GM12878 (cell line): ENCODE results near the gene ANKS1A. TPM values are rescaled to one million over a fixed set of nuclear protein-coding genes. Genes with fewer than 3 reads are reported as not detected.

Experiments used
- CREB1 ChIP-seq: IDR thresholded peaks from 2 replicates; pipeline ENCODE4 v1.6.1; 2012; ENCODE audit warnings: low read depth, mild to moderate bottlenecking, inconsistent platforms
- FOS ChIP-seq: IDR thresholded peaks from 3 replicates; pipeline ENCODE4 v1.6.1; 2011; ENCODE audit warnings: borderline replicate concordance; ENCODE audit not compliant: insufficient read length; ENCODE audit errors: extremely low read depth
- IKZF1 ChIP-seq: fragments of 450-650 bp; conservative IDR thresholded peaks from 2 replicates; pipeline ENCODE4 v1.6.1; 2017; ENCODE audit warnings: antibody characterized with exemption, mild to moderate bottlenecking
- JUND ChIP-seq: IDR thresholded peaks from 2 replicates; pipeline ENCODE4 v1.6.1; 2012; ENCODE audit warnings: low read depth, mild to moderate bottlenecking, low read length, improper control_type of control experiment, moderate library complexity
- MTA2 ChIP-seq: fragments of 450-650 bp; IDR thresholded peaks from 2 replicates; pipeline ENCODE4 v1.6.1; 2016; ENCODE audit warnings: low read depth, mild to moderate bottlenecking, moderate library complexity
- PAX5 ChIP-seq: IDR thresholded peaks from 2 replicates; pipeline ENCODE4 v1.6.1; 2011; ENCODE audit warnings: low read depth, low read length, borderline replicate concordance
- RELA ChIP-seq: fragments of 450-650 bp; IDR thresholded peaks from 2 replicates; pipeline ENCODE4 v1.8.0; 2014; ENCODE audit warnings: borderline replicate concordance; ENCODE audit not compliant: partially characterized antibody
- TCF12 ChIP-seq: IDR thresholded peaks from 2 replicates; pipeline ENCODE4 v1.6.1; 2011; ENCODE audit warnings: low read depth, mild to moderate bottlenecking, low read length
- ZBED1 ChIP-seq: IDR thresholded peaks from 2 replicates; pipeline ENCODE4 v1.6.1; 2016; ENCODE audit warnings: borderline replicate concordance
- ZNF24 ChIP-seq: fragments of 450-650 bp; IDR thresholded peaks from 2 replicates; pipeline ENCODE4 v1.6.1; 2017; ENCODE audit warnings: antibody characterized with exemption, mild to moderate bottlenecking
- ZNF274 ChIP-seq: IDR thresholded peaks from one replicate; pipeline ENCODE4 v1.8.0; 2011; ENCODE audit not compliant: insufficient read length, insufficient read depth
- polyA plus RNA-seq, 11 experiments: library from polyadenylated mRNA; depleted of rRNA in 4 of 11; unstranded in 6 of 11; stranded (reverse) in 5 of 11; fragments of >200 nt; fragmentation: Nextera tagmentation in 4 of 11; fragmentation: Illumina TruSeq in 1 of 11; extraction: Ambion mirVana in 4 of 11; extraction: Trizol in 1 of 11; gene quantifications; 1 replicate in 1 of 11; 2 replicates in 10 of 11; pipeline versions ENCODE4 v1.2.1 to v1.2.3, GENCODE V29; 2011 to 2016; ENCODE audit warnings: inconsistent platforms in 2 of 11, missing spikeins in 2 of 11, low read depth in 1 of 11
- total RNA-seq, 4 experiments: library from RNA; depleted of rRNA in 3 of 4; stranded (reverse); fragments of >200 nt in 3 of 4; fragmentation: Illumina TruSeq in 1 of 4; extraction: Trizol in 1 of 4; gene quantifications; 2 replicates each; pipeline versions ENCODE4 v1.2.1 to v1.2.3, GENCODE V29; 2013 to 2021
- TF ChIP-seq, protein P1 (sequence below): fragments of 450-650 bp; IDR thresholded peaks from 2 replicates; pipeline ENCODE4 v1.6.1; 2016; ENCODE audit warnings: mild to moderate bottlenecking, moderate library complexity, borderline replicate concordance
- TF ChIP-seq, protein P2 (sequence below): fragments of 450-650 bp; IDR thresholded peaks from 2 replicates; pipeline ENCODE4 v1.6.1; 2017; ENCODE audit warnings: mild to moderate bottlenecking, moderate library complexity
- TF ChIP-seq, protein P3 (sequence below): IDR thresholded peaks from 2 replicates; pipeline ENCODE4 v1.6.1; 2011; ENCODE audit warnings: borderline replicate concordance, low read depth, mild to moderate bottlenecking, moderate library complexity, low read length; ENCODE audit not compliant: insufficient read depth, poor library complexity, severe bottlenecking
- TF ChIP-seq, protein P4 (sequence below): IDR thresholded peaks from 2 replicates; pipeline ENCODE4 v1.6.1; 2012; ENCODE audit warnings: mild to moderate bottlenecking, low read depth, low read length

Gene ANKS1A
- total and polyA plus RNA-seq, 10 of the 15 experiments (the other 5 are each of a cell fraction or from before 2014, with no cell fraction given), result 0.60 to 7.0 (median 3.0) TPM

DNA sequence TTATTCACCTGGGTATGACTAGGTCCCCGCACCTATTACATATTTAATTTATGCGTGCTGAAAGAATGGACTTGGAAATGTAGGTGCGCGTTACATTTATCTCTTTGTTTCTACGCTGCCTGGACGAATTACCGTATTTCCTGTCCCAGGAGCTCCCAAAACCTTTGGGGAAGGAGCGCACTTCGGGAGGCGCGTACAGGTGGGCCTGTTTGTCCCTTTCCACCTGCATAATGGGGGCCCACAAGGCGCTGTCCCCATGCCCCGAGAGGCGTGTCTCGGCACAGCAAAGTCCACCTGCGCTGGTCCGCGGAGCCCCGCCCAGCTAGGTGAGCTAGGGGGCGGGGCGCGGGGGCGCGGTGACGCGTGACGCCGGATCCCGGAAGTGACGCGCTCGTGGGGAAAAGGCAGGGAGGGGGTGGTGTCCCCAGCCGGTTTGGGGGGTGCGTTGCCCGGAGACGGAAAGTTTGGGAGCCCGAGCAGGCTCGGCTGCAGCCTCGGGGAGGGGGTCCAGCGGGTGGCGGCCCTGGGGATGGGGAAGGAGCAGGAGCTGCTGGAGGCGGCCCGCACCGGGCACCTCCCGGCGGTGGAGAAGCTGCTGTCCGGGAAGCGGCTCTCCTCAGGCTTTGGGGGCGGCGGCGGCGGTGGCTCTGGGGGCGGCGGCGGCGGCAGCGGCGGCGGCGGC, at the start of gene ANKS1A (continued):
- TF ChIP-seq, protein P1, sequence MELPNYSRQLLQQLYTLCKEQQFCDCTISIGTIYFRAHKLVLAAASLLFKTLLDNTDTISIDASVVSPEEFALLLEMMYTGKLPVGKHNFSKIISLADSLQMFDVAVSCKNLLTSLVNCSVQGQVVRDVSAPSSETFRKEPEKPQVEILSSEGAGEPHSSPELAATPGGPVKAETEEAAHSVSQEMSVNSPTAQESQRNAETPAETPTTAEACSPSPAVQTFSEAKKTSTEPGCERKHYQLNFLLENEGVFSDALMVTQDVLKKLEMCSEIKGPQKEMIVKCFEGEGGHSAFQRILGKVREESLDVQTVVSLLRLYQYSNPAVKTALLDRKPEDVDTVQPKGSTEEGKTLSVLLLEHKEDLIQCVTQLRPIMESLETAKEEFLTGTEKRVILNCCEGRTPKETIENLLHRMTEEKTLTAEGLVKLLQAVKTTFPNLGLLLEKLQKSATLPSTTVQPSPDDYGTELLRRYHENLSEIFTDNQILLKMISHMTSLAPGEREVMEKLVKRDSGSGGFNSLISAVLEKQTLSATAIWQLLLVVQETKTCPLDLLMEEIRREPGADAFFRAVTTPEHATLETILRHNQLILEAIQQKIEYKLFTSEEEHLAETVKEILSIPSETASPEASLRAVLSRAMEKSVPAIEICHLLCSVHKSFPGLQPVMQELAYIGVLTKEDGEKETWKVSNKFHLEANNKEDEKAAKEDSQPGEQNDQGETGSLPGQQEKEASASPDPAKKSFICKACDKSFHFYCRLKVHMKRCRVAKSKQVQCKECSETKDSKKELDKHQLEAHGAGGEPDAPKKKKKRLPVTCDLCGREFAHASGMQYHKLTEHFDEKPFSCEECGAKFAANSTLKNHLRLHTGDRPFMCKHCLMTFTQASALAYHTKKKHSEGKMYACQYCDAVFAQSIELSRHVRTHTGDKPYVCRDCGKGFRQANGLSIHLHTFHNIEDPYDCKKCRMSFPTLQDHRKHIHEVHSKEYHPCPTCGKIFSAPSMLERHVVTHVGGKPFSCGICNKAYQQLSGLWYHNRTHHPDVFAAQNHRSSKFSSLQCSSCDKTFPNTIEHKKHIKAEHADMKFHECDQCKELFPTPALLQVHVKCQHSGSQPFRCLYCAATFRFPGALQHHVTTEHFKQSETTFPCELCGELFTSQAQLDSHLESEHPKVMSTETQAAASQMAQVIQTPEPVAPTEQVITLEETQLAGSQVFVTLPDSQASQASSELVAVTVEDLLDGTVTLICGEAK, result peak; percentile 76
- TF ChIP-seq IKZF1 (peak; percentile 77), JUND (no peak), ZBED1 (no peak), ZNF24 (no peak), ZNF274 (no peak), TCF12 (no peak), PAX5 (peak; percentile 98), CREB1 (peak; percentile 95), MTA2 (no peak), RELA (no peak), FOS (no peak)
- TF ChIP-seq, protein P2, sequence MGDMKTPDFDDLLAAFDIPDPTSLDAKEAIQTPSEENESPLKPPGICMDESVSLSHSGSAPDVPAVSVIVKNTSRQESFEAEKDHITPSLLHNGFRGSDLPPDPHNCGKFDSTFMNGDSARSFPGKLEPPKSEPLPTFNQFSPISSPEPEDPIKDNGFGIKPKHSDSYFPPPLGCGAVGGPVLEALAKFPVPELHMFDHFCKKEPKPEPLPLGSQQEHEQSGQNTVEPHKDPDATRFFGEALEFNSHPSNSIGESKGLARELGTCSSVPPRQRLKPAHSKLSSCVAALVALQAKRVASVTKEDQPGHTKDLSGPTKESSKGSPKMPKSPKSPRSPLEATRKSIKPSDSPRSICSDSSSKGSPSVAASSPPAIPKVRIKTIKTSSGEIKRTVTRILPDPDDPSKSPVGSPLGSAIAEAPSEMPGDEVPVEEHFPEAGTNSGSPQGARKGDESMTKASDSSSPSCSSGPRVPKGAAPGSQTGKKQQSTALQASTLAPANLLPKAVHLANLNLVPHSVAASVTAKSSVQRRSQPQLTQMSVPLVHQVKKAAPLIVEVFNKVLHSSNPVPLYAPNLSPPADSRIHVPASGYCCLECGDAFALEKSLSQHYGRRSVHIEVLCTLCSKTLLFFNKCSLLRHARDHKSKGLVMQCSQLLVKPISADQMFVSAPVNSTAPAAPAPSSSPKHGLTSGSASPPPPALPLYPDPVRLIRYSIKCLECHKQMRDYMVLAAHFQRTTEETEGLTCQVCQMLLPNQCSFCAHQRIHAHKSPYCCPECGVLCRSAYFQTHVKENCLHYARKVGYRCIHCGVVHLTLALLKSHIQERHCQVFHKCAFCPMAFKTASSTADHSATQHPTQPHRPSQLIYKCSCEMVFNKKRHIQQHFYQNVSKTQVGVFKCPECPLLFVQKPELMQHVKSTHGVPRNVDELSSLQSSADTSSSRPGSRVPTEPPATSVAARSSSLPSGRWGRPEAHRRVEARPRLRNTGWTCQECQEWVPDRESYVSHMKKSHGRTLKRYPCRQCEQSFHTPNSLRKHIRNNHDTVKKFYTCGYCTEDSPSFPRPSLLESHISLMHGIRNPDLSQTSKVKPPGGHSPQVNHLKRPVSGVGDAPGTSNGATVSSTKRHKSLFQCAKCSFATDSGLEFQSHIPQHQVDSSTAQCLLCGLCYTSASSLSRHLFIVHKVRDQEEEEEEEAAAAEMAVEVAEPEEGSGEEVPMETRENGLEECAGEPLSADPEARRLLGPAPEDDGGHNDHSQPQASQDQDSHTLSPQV, result no peak
- TF ChIP-seq, protein P3, sequence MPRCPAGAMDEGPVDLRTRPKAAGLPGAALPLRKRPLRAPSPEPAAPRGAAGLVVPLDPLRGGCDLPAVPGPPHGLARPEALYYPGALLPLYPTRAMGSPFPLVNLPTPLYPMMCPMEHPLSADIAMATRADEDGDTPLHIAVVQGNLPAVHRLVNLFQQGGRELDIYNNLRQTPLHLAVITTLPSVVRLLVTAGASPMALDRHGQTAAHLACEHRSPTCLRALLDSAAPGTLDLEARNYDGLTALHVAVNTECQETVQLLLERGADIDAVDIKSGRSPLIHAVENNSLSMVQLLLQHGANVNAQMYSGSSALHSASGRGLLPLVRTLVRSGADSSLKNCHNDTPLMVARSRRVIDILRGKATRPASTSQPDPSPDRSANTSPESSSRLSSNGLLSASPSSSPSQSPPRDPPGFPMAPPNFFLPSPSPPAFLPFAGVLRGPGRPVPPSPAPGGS, result no peak
- TF ChIP-seq, protein P4, sequence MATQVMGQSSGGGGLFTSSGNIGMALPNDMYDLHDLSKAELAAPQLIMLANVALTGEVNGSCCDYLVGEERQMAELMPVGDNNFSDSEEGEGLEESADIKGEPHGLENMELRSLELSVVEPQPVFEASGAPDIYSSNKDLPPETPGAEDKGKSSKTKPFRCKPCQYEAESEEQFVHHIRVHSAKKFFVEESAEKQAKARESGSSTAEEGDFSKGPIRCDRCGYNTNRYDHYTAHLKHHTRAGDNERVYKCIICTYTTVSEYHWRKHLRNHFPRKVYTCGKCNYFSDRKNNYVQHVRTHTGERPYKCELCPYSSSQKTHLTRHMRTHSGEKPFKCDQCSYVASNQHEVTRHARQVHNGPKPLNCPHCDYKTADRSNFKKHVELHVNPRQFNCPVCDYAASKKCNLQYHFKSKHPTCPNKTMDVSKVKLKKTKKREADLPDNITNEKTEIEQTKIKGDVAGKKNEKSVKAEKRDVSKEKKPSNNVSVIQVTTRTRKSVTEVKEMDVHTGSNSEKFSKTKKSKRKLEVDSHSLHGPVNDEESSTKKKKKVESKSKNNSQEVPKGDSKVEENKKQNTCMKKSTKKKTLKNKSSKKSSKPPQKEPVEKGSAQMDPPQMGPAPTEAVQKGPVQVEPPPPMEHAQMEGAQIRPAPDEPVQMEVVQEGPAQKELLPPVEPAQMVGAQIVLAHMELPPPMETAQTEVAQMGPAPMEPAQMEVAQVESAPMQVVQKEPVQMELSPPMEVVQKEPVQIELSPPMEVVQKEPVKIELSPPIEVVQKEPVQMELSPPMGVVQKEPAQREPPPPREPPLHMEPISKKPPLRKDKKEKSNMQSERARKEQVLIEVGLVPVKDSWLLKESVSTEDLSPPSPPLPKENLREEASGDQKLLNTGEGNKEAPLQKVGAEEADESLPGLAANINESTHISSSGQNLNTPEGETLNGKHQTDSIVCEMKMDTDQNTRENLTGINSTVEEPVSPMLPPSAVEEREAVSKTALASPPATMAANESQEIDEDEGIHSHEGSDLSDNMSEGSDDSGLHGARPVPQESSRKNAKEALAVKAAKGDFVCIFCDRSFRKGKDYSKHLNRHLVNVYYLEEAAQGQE, result no peak
